H1 (cell line): ENCODE measurements around the gene GSDME. TPM values are rescaled to one million over a fixed set of nuclear protein-coding genes. Genes with fewer than 3 reads are reported as not detected.

Experiments used
- POLR2AphosphoS5 ChIP-seq: IDR thresholded peaks from 2 replicates; pipeline ENCODE4 v1.6.1; 2011; ENCODE audit warnings: low read depth, low read length
- POU5F1 ChIP-seq: IDR thresholded peaks from 2 replicates; pipeline ENCODE4 v1.6.1; 2011; ENCODE audit warnings: low read depth, mild to moderate bottlenecking, low read length, moderate library complexity
- RXRA ChIP-seq: IDR thresholded peaks from 2 replicates; pipeline ENCODE4 v1.6.1; 2011; ENCODE audit warnings: low read depth, mild to moderate bottlenecking, low read length, moderate library complexity; ENCODE audit not compliant: insufficient read depth
- SP4 ChIP-seq: IDR thresholded peaks from 2 replicates; pipeline ENCODE4 v1.6.1; 2012; ENCODE audit warnings: low read length, inconsistent platforms
- SUZ12 ChIP-seq: fragments of 200-600 bp; sonication (generic); IDR thresholded peaks from 2 replicates; pipeline ENCODE4 v1.6.1; 2012; ENCODE audit warnings: mild to moderate bottlenecking, inconsistent platforms, low read length, moderate library complexity, mixed read lengths
- polyA plus RNA-seq, 7 experiments: library from polyadenylated mRNA; depleted of rRNA in 3 of 7; stranded (reverse) in 5 of 7; unstranded in 2 of 7; fragments of >200 nt in 5 of 7; fragments of 200-250 nt in 2 of 7; gene quantifications; 1 replicate in 5 of 7; 2 replicates in 1 of 7; 4 replicates in 1 of 7; pipeline versions ENCODE4 v1.2.1 to v1.2.3, GENCODE V29; 2011 to 2013; ENCODE audit warnings: missing spikeins in 2 of 7, mixed read lengths in 2 of 7
- total RNA-seq: library from RNA; stranded (reverse); fragmentation: NEBNext Ultra II Directional; extraction: Animal tissue kit (Norgen Biotek cat#: 25700); gene quantifications from 2 replicates; pipeline ENCODE4 v1.2.1, GENCODE V29; 2021

Gene GSDME
- total and polyA plus RNA-seq, 2 of the 8 experiments (the other 6 are each of a cell fraction or from before 2014, with no cell fraction given), result 5.4 to 7.6 TPM

GRCh38 chr7:24724451-24725190, 32.6 kb downstream of the GSDME start (continued):
- TF ChIP-seq SUZ12 (no peak), RXRA (no peak), SP4 (no peak), POLR2AphosphoS5 (no peak), POU5F1 (no peak)
